ENCODE results near the gene KCNIP1.

GRCh38 chr5:170632266-170632984 is 128.6 kb downstream of the KCNIP1 start:
- TF ChIP-seq REST (IDR thresholded peaks at IDR 0.05; ENCODE audit: low read depth, low read length) (no peak), TCF7 (IDR thresholded peaks at IDR 0.05; ENCODE audit: borderline replicate concordance) (no peak), POLR2A (IDR thresholded peaks at IDR 0.05; ENCODE audit: low read depth, low read length) (no peak), CHD2 (IDR thresholded peaks at IDR 0.05; ENCODE audit: borderline replicate concordance, low read depth, low read length) (no peak), CEBPB (IDR thresholded peaks at IDR 0.05; ENCODE audit: borderline replicate concordance in 1 of 2, low read depth in 2 of 2, low read length in 2 of 2) (no peak), FOXM1 (IDR thresholded peaks at IDR 0.05; ENCODE audit: low read depth, low read length) (no peak)

All from GM12878 (cell line).